WTC11 (cell line): Measurements from ENCODE around the gene GPR156.

Experiments
- AFF4 ChIP-seq: sonication (generic); formaldehyde crosslinking; IDR thresholded peaks from 2 replicates; pipeline ENCODE4 v1.8.1; 2023; ENCODE audit warnings: mild to moderate bottlenecking, missing genetic modification reagents, borderline replicate concordance
- ATF6 ChIP-seq: sonication (generic); formaldehyde crosslinking; IDR thresholded peaks from 2 replicates; pipeline ENCODE4 v1.8.1; 2023; ENCODE audit warnings: mild to moderate bottlenecking, missing genetic modification reagents
- CTCF ChIP-seq: fragments of 200-600 bp; IDR thresholded peaks from 2 replicates; pipeline ENCODE4 v1.8.0; 2022; ENCODE audit warnings: antibody characterized with exemption
- E2F1 ChIP-seq: sonication (generic); formaldehyde crosslinking; IDR thresholded peaks from 2 replicates; pipeline ENCODE4 v1.8.0; 2022; ENCODE audit warnings: mild to moderate bottlenecking, missing genetic modification reagents
- ELF4 ChIP-seq: sonication (generic); formaldehyde crosslinking; IDR thresholded peaks from 2 replicates; pipeline ENCODE4 v1.8.1; 2022; ENCODE audit warnings: low read depth, mild to moderate bottlenecking, moderate library complexity, missing genetic modification reagents
- ETV6 ChIP-seq: sonication (generic); formaldehyde crosslinking; IDR thresholded peaks from 2 replicates; pipeline ENCODE4 v1.8.1; 2022; ENCODE audit warnings: mild to moderate bottlenecking, missing genetic modification reagents
- JAZF1 ChIP-seq: fragments of 250-450 bp; sonication (Bioruptor Pico); IDR thresholded peaks from 2 replicates; pipeline ENCODE4 v1.9.0; 2021; ENCODE audit warnings: moderate library complexity, mild to moderate bottlenecking, inconsistent platforms
- NFE2L1 ChIP-seq: sonication (generic); formaldehyde crosslinking; IDR thresholded peaks from 2 replicates; pipeline ENCODE4 v1.8.1; 2023; ENCODE audit warnings: missing genetic modification reagents
- NR1H2 ChIP-seq: sonication (generic); formaldehyde crosslinking; IDR thresholded peaks from 2 replicates; pipeline ENCODE4 v1.9.0; 2021; ENCODE audit warnings: mild to moderate bottlenecking, moderate library complexity, missing genetic modification reagents
- NR3C1 ChIP-seq: sonication (generic); formaldehyde crosslinking; conservative IDR thresholded peaks from 2 replicates; pipeline ENCODE4 v1.8.1; 2023; ENCODE audit warnings: low read depth, mild to moderate bottlenecking, missing genetic modification reagents
- USF2 ChIP-seq: sonication (generic); formaldehyde crosslinking; IDR thresholded peaks from 2 replicates; pipeline ENCODE4 v1.8.1; 2023; ENCODE audit warnings: mild to moderate bottlenecking, missing genetic modification reagents, moderate library complexity
- ZNF219 ChIP-seq: sonication (generic); formaldehyde crosslinking; IDR thresholded peaks from 2 replicates; pipeline ENCODE4 v1.8.0; 2023; ENCODE audit warnings: missing genetic modification reagents, mild to moderate bottlenecking, borderline replicate concordance
- ZNF281 ChIP-seq: sonication (generic); formaldehyde crosslinking; IDR thresholded peaks from 2 replicates; pipeline ENCODE4 v1.8.0; 2023; ENCODE audit warnings: mild to moderate bottlenecking, missing genetic modification reagents

- TF ChIP-seq ETV6 (CRISPR knock-in tag) (no peak), CTCF (no peak), NR1H2 (CRISPR knock-in tag) (no peak), E2F1 (CRISPR knock-in tag) (no peak), ATF6 (CRISPR knock-in tag) (no peak), NFE2L1 (CRISPR knock-in tag) (no peak), ZNF219 (CRISPR knock-in tag) (no peak), NR3C1 (CRISPR knock-in tag) (no peak), JAZF1 (CRISPR knock-in tag) (no peak), ZNF281 (no peak), USF2 (CRISPR knock-in tag) (no peak), ELF4 (CRISPR knock-in tag) (no peak), AFF4 (CRISPR knock-in tag) (no peak)
Measured at GRCh38 chr3:120143676-120144075, 141.3 kb downstream of the GPR156 start.
